Measurements from ENCODE around the gene GEMIN4. TPM values are rescaled to one million over a fixed set of nuclear protein-coding genes. Genes with fewer than 3 reads are reported as not detected.
"Not testable (repeated sequence)": the region's sequence is repeated elsewhere in the genome, so short reads cannot be mapped to it uniquely, and the experiment has no call there.

The GEMIN4 gene
- total RNA-seq, 1 donor from 2014 or later: 18.4 TPM

GRCh38 chr17:789160-789840 is 37.2 kb upstream of the GEMIN4 start:
- FAIRE-seq (no peak), DNase-seq (ENCODE audit: low read depth) (peak; percentile 14)
- Histone ChIP-seq H3K36me3 (ENCODE audit: insufficient read depth, low read length) (peaks cover 17% of the 10 kb centered on the region), H2AFZ (ENCODE audit: low read depth, low read length) (no peak overlapping the region), H3K27me3 (ENCODE audit: insufficient read depth, low read length) (no peaks in the 10 kb centered on the region), H3K4me3 (ENCODE audit: insufficient read depth, low read depth, low read length) (no peak overlapping the region), H3K4me1 (ENCODE audit: insufficient read depth, low read length) (peaks cover 6% of the 10 kb centered on the region), H3K27ac (ENCODE audit: low read depth, low read length) (no peak overlapping the region), H3K9ac (ENCODE audit: low read length) (no peak overlapping the region), H3K79me2 (ENCODE audit: insufficient read depth, low read length) (peaks cover 28% of the 10 kb centered on the region), H3K9me3 (ENCODE audit: insufficient read depth, low read depth, low read length) (no peaks in the 10 kb centered on the region), H3K4me2 (ENCODE audit: low read length) (no peak overlapping the region), H4K20me1 (ENCODE audit: insufficient read depth, low read length) (peaks cover 25% of the 10 kb centered on the region)
- no peaks in the 10 kb centered on the region for H3K27me3 Mint-ChIP-seq (ENCODE audit: low read depth, unreplicated experiment)
- H3K4me3 Mint-ChIP-seq (ENCODE audit: unreplicated experiment): no peak overlapping the region
- TF ChIP-seq CTCF (IDR thresholded peaks at IDR 0.05; ENCODE audit: insufficient read depth, low read depth, low read length): no peak
- TF ChIP-seq EZH2 (IDR thresholded peaks at IDR 0.05; ENCODE audit: insufficient read depth, low read length): no peak
- H3K36me3 Mint-ChIP-seq (ENCODE audit: low read depth, unreplicated experiment): peaks cover 11% of the 10 kb centered on the region
- H3K4me1 Mint-ChIP-seq (ENCODE audit: low read depth, unreplicated experiment): peaks cover 17% of the 10 kb centered on the region
- no peak overlapping the region for H3K27ac Mint-ChIP-seq (ENCODE audit: unreplicated experiment)
- no peaks in the 10 kb centered on the region for H3K9me3 Mint-ChIP-seq (ENCODE audit: unreplicated experiment)

GRCh38 chr17:788551-788950 is 36.5 kb upstream of the GEMIN4 start:
- Histone ChIP-seq H3K9ac (ENCODE audit: low read length) (no peak overlapping the region), H3K4me2 (ENCODE audit: low read length) (no peak overlapping the region), H3K9me3 (ENCODE audit: insufficient read depth, low read depth, low read length) (no peaks in the 10 kb centered on the region), H3K27me3 (ENCODE audit: insufficient read depth, low read length) (no peaks in the 10 kb centered on the region), H4K20me1 (ENCODE audit: insufficient read depth, low read length) (peaks cover 23% of the 10 kb centered on the region), H3K27ac (ENCODE audit: low read depth, low read length) (no peak overlapping the region), H3K4me1 (ENCODE audit: insufficient read depth, low read length) (peaks cover 4% of the 10 kb centered on the region), H2AFZ (ENCODE audit: low read depth, low read length) (no peak overlapping the region), H3K4me3 (ENCODE audit: insufficient read depth, low read depth, low read length) (no peak overlapping the region), H3K79me2 (ENCODE audit: insufficient read depth, low read length) (peaks cover 36% of the 10 kb centered on the region), H3K36me3 (ENCODE audit: insufficient read depth, low read length) (peaks cover 17% of the 10 kb centered on the region)
- H3K36me3 Mint-ChIP-seq (ENCODE audit: low read depth, unreplicated experiment): peaks cover 11% of the 10 kb centered on the region
- no peak overlapping the region for H3K4me3 Mint-ChIP-seq (ENCODE audit: unreplicated experiment)
- H3K9me3 Mint-ChIP-seq (ENCODE audit: unreplicated experiment): no peaks in the 10 kb centered on the region
- H3K27me3 Mint-ChIP-seq (ENCODE audit: low read depth, unreplicated experiment): no peaks in the 10 kb centered on the region
- H3K27ac Mint-ChIP-seq (ENCODE audit: unreplicated experiment): no peak overlapping the region
- TF ChIP-seq CTCF (IDR thresholded peaks at IDR 0.05; ENCODE audit: insufficient read depth, low read depth, low read length): no peak
- no peak for TF ChIP-seq EZH2 (IDR thresholded peaks at IDR 0.05; ENCODE audit: insufficient read depth, low read length)
- peaks cover 19% of the 10 kb centered on the region for H3K4me1 Mint-ChIP-seq (ENCODE audit: low read depth, unreplicated experiment)
- DNase-seq (ENCODE audit: low read depth) (no peak), FAIRE-seq (no peak)

- Mint-ChIP-seq H3K4me3 (ENCODE audit: unreplicated experiment) (no peak overlapping the region), H3K4me1 (ENCODE audit: low read depth, unreplicated experiment) (peaks cover 21% of the 10 kb centered on the region), H3K9me3 (ENCODE audit: unreplicated experiment) (no peaks in the 10 kb centered on the region), H3K27ac (ENCODE audit: unreplicated experiment) (no peak overlapping the region), H3K27me3 (ENCODE audit: low read depth, unreplicated experiment) (no peaks in the 10 kb centered on the region), H3K36me3 (ENCODE audit: low read depth, unreplicated experiment) (peaks cover 13% of the 10 kb centered on the region)
- no peak overlapping the region for H3K4me2 ChIP-seq (ENCODE audit: low read length)
- no peak for TF ChIP-seq EZH2 (IDR thresholded peaks at IDR 0.05; ENCODE audit: insufficient read depth, low read length)
- no peak for TF ChIP-seq CTCF (IDR thresholded peaks at IDR 0.05; ENCODE audit: insufficient read depth, low read depth, low read length)
- H3K79me2 ChIP-seq (ENCODE audit: insufficient read depth, low read length): peaks cover 44% of the 10 kb centered on the region
- peaks cover 16% of the 10 kb centered on the region for H3K36me3 ChIP-seq (ENCODE audit: insufficient read depth, low read length)
- H3K9ac ChIP-seq (ENCODE audit: low read length): no peak overlapping the region
- H3K4me3 ChIP-seq (ENCODE audit: insufficient read depth, low read depth, low read length): no peak overlapping the region
- no peak overlapping the region for H2AFZ ChIP-seq (ENCODE audit: low read depth, low read length)
- no peaks in the 10 kb centered on the region for H3K9me3 ChIP-seq (ENCODE audit: insufficient read depth, low read depth, low read length)
- no peak overlapping the region for H3K27ac ChIP-seq (ENCODE audit: low read depth, low read length)
- DNase-seq (ENCODE audit: low read depth): no peak
- FAIRE-seq: no peak
- H4K20me1 ChIP-seq (ENCODE audit: insufficient read depth, low read length): peaks cover 20% of the 10 kb centered on the region
- H3K27me3 ChIP-seq (ENCODE audit: insufficient read depth, low read length): no peaks in the 10 kb centered on the region
- peaks cover 7% of the 10 kb centered on the region for H3K4me1 ChIP-seq (ENCODE audit: insufficient read depth, low read length)
These were observed 35.7 kb upstream of the GEMIN4 start for GRCh38 chr17:787641-788221.

GRCh38 chr17:785901-786300 is 33.8 kb upstream of the GEMIN4 start:
- not testable (repeated sequence) for DNase-seq (ENCODE audit: low read depth); FAIRE-seq; H3K9me3 ChIP-seq (ENCODE audit: insufficient read depth, low read depth, low read length); H3K4me1 ChIP-seq (ENCODE audit: insufficient read depth, low read length); H4K20me1 ChIP-seq (ENCODE audit: insufficient read depth, low read length); H3K4me2 ChIP-seq (ENCODE audit: low read length); H2AFZ ChIP-seq (ENCODE audit: low read depth, low read length); H3K36me3 Mint-ChIP-seq (ENCODE audit: low read depth, unreplicated experiment); H3K27me3 ChIP-seq (ENCODE audit: insufficient read depth, low read length); H3K9ac ChIP-seq (ENCODE audit: low read length); H3K4me3 Mint-ChIP-seq (ENCODE audit: unreplicated experiment); H3K27ac ChIP-seq (ENCODE audit: low read depth, low read length); H3K9me3 Mint-ChIP-seq (ENCODE audit: unreplicated experiment); H3K4me3 ChIP-seq (ENCODE audit: insufficient read depth, low read depth, low read length); H3K27ac Mint-ChIP-seq (ENCODE audit: unreplicated experiment); H3K27me3 Mint-ChIP-seq (ENCODE audit: low read depth, unreplicated experiment)
- H3K4me1 Mint-ChIP-seq (ENCODE audit: low read depth, unreplicated experiment): peaks cover 18% of the 10 kb centered on the region
- Histone ChIP-seq H3K79me2 (ENCODE audit: insufficient read depth, low read length) (peaks cover 60% of the 10 kb centered on the region), H3K36me3 (ENCODE audit: insufficient read depth, low read length) (peaks cover 11% of the 10 kb centered on the region)

All from astrocyte (in vitro differentiated cells and primary cell).